ENCODE measurements around the gene MARCHF3.
"Not testable (repeated sequence)": the region's sequence is repeated elsewhere in the genome, so short reads cannot be mapped to it uniquely, and the experiment has no call there.

The MARCHF3 gene

DNA sequence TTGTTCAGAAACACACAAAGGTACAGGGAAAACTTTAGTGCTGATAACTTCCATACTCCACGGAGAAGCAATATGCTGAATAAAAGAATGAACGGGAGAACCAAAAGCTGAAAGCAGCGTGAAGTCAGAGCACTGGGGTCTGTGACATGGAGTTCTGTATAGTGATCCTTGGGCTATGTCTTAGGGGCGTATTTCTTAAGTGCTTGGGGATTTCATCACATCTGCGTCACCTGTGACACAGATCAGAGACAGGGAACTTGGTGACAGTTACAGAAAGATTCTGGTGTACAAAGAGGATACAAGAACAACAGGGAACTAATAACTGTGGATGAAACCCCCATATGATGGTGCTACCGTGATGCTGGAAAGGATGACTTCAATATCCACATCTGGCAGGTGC is 81.9 kb downstream of the MARCHF3 start:
- H3K9ac ChIP-seq = no peak overlapping the region
- H3K4me1 ChIP-seq (ENCODE audit: low read depth, poor library complexity, severe bottlenecking) = peaks cover 9% of the 10 kb centered on the region
- TF ChIP-seq, protein P1, sequence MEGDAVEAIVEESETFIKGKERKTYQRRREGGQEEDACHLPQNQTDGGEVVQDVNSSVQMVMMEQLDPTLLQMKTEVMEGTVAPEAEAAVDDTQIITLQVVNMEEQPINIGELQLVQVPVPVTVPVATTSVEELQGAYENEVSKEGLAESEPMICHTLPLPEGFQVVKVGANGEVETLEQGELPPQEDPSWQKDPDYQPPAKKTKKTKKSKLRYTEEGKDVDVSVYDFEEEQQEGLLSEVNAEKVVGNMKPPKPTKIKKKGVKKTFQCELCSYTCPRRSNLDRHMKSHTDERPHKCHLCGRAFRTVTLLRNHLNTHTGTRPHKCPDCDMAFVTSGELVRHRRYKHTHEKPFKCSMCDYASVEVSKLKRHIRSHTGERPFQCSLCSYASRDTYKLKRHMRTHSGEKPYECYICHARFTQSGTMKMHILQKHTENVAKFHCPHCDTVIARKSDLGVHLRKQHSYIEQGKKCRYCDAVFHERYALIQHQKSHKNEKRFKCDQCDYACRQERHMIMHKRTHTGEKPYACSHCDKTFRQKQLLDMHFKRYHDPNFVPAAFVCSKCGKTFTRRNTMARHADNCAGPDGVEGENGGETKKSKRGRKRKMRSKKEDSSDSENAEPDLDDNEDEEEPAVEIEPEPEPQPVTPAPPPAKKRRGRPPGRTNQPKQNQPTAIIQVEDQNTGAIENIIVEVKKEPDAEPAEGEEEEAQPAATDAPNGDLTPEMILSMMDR (conservative IDR thresholded peaks at IDR 0.05; ENCODE audit: low read depth, low read length) = no peak
- H3K36me3 ChIP-seq (ENCODE audit: insufficient read depth) = no peaks in the 10 kb centered on the region
- no peak overlapping the region for H3K27ac ChIP-seq
- H4K20me1 ChIP-seq (ENCODE audit: insufficient read depth) = no peaks in the 10 kb centered on the region
- H2AFZ ChIP-seq (ENCODE audit: low read depth) = no peak overlapping the region
- H3K79me2 ChIP-seq (ENCODE audit: insufficient read depth, low read depth) = no peaks in the 10 kb centered on the region
- no peak overlapping the region for H3K4me2 ChIP-seq
- H3K27me3 ChIP-seq (ENCODE audit: insufficient read depth, low read depth) = no peaks in the 10 kb centered on the region
- no peak overlapping the region for H3K4me3 ChIP-seq (IDR thresholded peaks at IDR 0.05; ENCODE audit: insufficient read depth, low read depth, low read length)

DNA sequence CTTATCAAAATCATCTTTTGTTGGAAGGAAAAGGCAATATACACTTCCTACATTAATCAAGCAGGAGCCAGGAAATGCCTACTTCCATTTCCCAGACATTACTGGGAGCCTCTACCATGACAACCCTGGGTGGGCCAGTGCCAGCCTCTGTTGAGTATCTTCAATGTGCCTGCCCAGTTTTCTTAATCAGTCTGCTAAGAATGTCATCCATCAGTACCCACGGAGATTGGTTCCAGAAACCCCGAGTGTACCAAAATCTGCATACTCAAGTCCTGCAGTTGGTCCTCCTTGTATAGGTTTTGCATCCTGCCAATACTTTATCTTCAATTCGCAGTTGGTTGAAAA is 82.4 kb downstream of the MARCHF3 start:
- no peak overlapping the region for H3K9ac ChIP-seq
- no peaks in the 10 kb centered on the region for H3K36me3 ChIP-seq (ENCODE audit: insufficient read depth)
- no peak overlapping the region for H3K4me2 ChIP-seq
- H3K4me1 ChIP-seq (ENCODE audit: low read depth, poor library complexity, severe bottlenecking) = peaks cover 9% of the 10 kb centered on the region
- no peak overlapping the region for H3K27ac ChIP-seq
- no peaks in the 10 kb centered on the region for H3K27me3 ChIP-seq (ENCODE audit: insufficient read depth, low read depth)
- no peaks in the 10 kb centered on the region for H3K79me2 ChIP-seq (ENCODE audit: insufficient read depth, low read depth)
- H2AFZ ChIP-seq (ENCODE audit: low read depth) = no peak overlapping the region
- TF ChIP-seq, protein P1 (conservative IDR thresholded peaks at IDR 0.05; ENCODE audit: low read depth, low read length) = no peak
- no peaks in the 10 kb centered on the region for H4K20me1 ChIP-seq (ENCODE audit: insufficient read depth)
- H3K4me3 ChIP-seq (IDR thresholded peaks at IDR 0.05; ENCODE audit: insufficient read depth, low read depth, low read length) = no peak overlapping the region

DNA sequence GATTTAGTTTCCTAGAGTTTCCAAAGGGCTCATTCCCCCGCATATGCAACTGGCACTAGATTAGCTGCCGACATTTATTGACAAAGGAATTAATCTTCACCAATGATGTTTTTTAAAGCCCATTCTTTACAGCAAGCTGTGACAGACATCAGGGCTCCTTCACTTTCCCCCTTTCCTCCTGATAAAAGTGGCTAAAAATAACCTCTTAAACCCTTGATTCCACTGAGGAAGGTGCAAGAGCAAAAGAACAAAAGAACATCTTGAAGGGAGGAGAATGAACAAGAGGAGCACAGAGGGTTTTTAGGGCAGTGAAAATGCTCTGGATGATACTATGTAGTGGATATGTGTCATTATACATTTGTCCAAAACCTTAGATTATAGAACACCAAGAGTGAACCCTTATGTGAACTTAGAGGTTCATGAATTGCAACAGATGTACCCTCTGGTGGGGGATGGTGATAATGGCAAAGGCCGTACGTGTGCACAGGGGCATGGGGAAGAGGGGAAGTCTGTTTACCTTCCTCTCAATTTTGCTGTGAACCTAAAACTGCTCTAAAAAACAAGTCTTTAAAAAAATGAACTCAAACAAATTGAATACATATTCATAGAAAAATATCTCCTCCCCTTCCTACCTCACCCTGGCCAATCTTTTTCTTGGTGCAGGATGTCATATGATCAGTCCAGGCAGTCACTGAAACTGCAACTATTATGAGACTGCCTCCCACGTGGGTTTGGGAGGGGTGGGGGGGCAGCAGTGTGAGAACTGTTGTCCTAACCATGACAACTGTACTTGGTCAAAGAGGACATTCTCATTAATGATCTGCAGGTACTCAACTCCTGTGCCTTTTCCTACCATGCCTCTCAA is 83.0 kb downstream of the MARCHF3 start:
- H3K27me3 ChIP-seq (ENCODE audit: insufficient read depth, low read depth) = no peaks in the 10 kb centered on the region
- peaks cover 9% of the 10 kb centered on the region for H3K4me1 ChIP-seq (ENCODE audit: low read depth, poor library complexity, severe bottlenecking)
- no peaks in the 10 kb centered on the region for H4K20me1 ChIP-seq (ENCODE audit: insufficient read depth)
- H2AFZ ChIP-seq (ENCODE audit: low read depth) = no peak overlapping the region
- no peaks in the 10 kb centered on the region for H3K79me2 ChIP-seq (ENCODE audit: insufficient read depth, low read depth)
- no peak overlapping the region for H3K9ac ChIP-seq
- TF ChIP-seq, protein P1 (conservative IDR thresholded peaks at IDR 0.05; ENCODE audit: low read depth, low read length) = no peak
- no peak overlapping the region for H3K27ac ChIP-seq
- H3K4me2 ChIP-seq = 0 out of 2 replicates have a peak overlapping the region, but pooled peaks have one; percentile 1
- H3K36me3 ChIP-seq (ENCODE audit: insufficient read depth) = no peaks in the 10 kb centered on the region
- no peak overlapping the region for H3K4me3 ChIP-seq (IDR thresholded peaks at IDR 0.05; ENCODE audit: insufficient read depth, low read depth, low read length)

DNA sequence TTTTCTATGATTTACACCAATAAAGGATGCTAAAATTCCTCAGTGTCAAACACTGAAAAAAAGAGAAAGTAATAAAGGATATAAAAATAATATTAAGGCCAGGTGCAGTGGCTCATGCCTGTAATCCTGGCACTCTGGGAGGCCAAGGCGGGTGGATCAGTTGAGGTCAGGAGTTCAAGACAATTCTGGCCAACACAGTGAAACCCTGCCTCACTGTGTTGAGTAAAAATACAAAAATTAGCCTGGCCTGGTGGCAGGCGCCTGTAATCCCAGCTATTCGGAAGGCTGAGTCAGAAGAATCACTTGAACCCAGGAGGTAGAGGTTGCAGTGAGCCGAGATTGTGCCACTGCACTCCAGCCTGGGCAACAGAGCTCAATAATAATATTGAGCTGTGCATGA is 87.5 kb downstream of the MARCHF3 start:
- not testable (repeated sequence) for H4K20me1 ChIP-seq (ENCODE audit: insufficient read depth); H3K27me3 ChIP-seq (ENCODE audit: insufficient read depth, low read depth); H3K4me3 ChIP-seq (IDR thresholded peaks at IDR 0.05; ENCODE audit: insufficient read depth, low read depth, low read length); H3K4me1 ChIP-seq (ENCODE audit: low read depth, poor library complexity, severe bottlenecking); H3K27ac ChIP-seq; H3K4me2 ChIP-seq; H3K79me2 ChIP-seq (ENCODE audit: insufficient read depth, low read depth); H2AFZ ChIP-seq (ENCODE audit: low read depth); H3K36me3 ChIP-seq (ENCODE audit: insufficient read depth); H3K9ac ChIP-seq

DNA sequence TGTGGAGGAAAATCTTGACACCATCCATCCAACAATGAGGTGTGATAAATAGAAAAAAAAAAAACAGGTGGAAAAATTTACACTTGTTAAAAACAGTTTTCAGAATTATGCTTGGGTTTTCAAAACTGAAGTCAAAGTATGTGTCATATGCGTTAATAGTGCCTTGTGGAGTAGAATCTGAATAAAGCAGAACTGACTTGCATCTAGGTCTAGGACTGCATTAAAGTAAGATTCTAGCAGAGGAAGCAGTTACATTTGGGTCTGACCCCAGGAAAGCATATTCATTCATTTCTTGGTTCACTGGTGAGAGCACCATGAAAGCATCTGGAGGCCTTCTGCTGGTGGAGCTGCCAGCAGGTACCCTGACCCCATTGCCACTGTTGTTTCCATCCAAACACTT is 89.0 kb downstream of the MARCHF3 start:
- no peak overlapping the region for H2AFZ ChIP-seq (ENCODE audit: low read depth)
- no peak overlapping the region for H3K9ac ChIP-seq
- no peak overlapping the region for H3K27ac ChIP-seq
- TF ChIP-seq, protein P1 (conservative IDR thresholded peaks at IDR 0.05; ENCODE audit: low read depth, low read length) = no peak
- H3K79me2 ChIP-seq (ENCODE audit: insufficient read depth, low read depth) = no peaks in the 10 kb centered on the region
- H4K20me1 ChIP-seq (ENCODE audit: insufficient read depth) = no peaks in the 10 kb centered on the region
- H3K4me3 ChIP-seq (IDR thresholded peaks at IDR 0.05; ENCODE audit: insufficient read depth, low read depth, low read length) = no peak overlapping the region
- no peaks in the 10 kb centered on the region for H3K36me3 ChIP-seq (ENCODE audit: insufficient read depth)
- H3K27me3 ChIP-seq (ENCODE audit: insufficient read depth, low read depth) = no peaks in the 10 kb centered on the region
- no peaks in the 10 kb centered on the region for H3K4me1 ChIP-seq (ENCODE audit: low read depth, poor library complexity, severe bottlenecking)
- H3K4me2 ChIP-seq = no peak overlapping the region
